GM11168 (cell line): Measurements from ENCODE around the gene VAV2.
"Not testable (repeated sequence)": the region's sequence is repeated elsewhere in the genome, so short reads cannot be mapped to it uniquely, and the experiment has no call there.

Experiments
- in situ Hi-C: fragments of 300-500 bp; cut with MboI; formaldehyde crosslinking; loops from one replicate; pipeline ENCODE4 v1.12.0; 2022; ENCODE audit warnings: low sequenced_read_pairs; ENCODE audit not compliant: unreplicated experiment

VAV2 gene

GRCh38 chr9:133928248-133928764 is 63.8 kb downstream of the VAV2 start:
- in situ Hi-C loops: no loop called here

- in situ Hi-C loops: no loop called here
Observed at GRCh38 chr9:133927041-133927440, 65.1 kb downstream of the VAV2 start.

DNA sequence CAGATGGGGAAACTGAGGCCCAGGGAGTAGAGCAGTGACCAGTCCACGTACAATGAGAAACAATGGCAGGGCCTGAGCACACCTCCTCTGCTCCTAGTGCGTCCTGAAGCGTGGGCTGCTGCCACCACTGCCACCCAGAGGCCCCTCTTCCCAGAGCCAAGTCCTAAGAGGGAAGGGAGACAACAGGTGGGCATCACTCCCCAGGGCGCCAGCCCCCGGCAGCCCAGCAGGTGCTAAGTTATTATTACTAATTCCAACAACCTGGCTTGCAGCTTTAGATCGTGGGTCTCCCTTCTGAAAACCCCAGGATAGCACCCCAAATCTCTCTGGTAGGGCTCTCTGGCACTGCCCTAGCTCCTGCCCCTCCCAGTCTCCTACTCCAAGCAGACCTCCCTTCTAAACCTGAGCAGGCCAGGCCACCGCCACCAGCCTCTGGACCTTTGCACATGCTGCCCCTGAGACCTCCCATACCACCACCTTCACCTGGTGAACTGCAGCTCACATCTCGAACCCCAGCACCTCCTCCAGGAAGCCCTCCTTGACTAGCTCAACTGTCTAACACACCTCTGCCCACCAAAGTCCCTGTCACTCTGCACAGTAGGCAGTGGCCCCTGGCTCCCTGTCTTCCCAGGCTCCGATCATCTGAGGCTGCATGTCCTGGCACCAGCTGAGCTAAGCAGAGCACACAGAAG is 65.8 kb downstream of the VAV2 start:
- in situ Hi-C loops: no loop called here

GRCh38 chr9:133924453-133924852 is 67.7 kb downstream of the VAV2 start:
- in situ Hi-C loops: no loop called here

- in situ Hi-C loops: not testable (repeated sequence)
Observed at GRCh38 chr9:133923608-133924007, 68.5 kb downstream of the VAV2 start.

DNA sequence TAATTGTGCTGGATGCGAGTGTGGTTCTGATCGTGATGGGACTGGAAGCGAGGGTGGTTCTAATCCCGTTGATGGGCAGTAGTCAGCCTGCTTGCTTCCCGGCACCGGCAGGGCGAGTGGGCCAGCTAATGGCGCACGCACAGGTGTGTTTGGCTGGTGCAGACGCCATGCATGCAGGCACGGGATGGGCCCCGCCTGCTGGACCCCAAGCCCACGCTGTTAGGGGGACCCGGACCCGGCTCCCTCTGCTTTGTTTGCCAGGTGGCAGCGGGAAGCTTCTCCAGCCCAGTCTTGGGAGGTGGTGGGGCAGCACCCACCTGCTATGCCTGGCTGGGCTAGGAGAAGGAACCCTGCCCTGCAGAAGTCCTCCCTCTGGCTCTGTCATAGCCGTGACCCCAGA is 70.3 kb downstream of the VAV2 start:
- in situ Hi-C loops: no loop called here

DNA sequence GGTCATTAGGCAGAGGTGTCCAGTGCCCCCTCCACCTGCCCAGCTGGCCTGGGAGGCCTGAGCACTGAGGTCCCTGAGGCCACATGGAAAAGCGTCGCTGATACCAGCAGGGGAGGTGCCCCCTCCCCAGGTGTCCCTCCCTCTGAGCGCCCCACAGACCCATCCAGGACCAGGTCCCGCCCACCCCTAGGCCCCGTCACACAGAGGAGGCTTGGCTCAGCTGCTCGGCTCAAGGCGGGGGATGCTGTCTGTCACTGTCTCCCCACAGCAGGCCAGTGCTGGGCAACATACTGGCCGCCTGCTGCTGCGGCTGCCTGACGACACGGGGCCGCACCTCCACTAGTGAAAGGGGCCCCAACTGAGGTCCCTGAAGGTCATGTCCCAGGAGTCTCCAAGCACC is 71.7 kb downstream of the VAV2 start:
- in situ Hi-C loops: no loop called here

DNA sequence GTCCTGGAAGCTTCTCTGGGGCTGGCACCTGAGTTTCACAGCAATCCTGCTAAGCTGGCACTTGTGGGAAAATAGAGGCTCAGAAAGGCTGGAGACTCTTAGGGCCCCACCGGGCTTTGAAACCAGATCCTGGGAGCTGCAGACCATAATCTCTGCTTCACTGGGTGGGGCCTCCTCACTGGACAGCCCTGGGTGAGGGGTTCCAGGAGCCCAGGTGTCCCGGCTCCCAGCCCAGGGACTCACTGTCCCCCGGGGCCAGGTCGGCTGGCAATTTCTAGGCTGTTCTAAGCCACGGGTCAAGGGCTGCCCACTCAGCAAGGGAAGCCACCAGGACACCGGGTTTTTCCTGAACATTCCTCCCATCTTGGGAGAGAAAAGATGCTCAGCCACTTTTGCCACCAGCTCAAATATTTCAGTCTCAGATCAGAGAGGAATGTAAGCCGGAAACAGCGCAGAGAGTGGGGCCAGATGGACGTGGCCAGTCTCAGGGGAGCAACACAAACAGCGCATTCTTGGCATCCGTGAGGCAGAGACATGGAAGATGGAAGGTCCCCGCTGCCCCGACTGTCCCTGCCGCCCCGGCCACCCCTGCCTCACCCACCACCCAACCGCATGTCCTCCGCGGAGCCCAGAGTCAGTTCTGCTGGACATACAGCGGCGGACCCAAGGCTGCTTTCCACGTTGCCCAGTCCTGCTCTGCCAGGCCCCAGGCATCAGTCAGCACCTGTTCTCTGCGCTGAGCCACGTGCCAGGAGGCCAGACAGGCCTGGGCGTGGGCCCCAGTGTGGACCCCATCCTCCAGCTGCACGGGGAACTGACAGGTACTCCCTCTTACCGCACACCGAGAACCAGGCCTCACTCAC is 72.6 kb downstream of the VAV2 start:
- in situ Hi-C loops: no loop called here

DNA sequence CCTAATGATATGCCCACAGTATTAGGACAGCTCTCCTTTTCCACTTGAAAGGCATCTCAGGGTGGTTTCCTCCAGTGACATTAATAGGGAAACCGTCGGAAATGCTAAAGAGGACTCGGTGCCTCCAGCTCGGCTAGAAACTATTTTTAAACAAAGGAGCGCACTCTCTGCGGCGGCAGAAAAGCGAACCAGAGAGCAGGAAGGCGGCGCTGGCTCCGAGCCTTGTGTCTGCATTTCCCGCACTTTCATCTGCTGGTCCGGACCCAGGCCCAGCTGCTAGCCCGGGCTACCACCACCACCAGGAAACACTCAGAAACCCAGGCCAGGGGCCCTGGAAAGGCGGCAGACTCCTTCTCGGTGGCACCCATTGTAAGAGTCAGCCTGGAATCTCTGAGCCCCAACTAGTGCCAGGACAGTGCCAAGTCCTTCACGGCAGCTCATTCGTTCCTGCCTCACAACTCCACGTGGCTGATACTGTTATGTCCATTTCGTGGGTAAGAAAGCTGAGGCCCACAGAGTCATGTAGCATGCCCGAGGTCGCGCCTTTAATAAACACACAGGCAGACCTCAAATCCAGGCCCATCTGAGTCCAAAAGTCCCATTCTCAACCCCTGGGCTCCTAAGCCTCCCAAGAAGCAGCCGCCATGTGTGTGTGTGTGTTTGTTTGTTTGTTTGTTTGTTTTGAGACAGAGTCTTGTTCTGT is 73.9 kb downstream of the VAV2 start:
- in situ Hi-C loops: no loop called here

DNA sequence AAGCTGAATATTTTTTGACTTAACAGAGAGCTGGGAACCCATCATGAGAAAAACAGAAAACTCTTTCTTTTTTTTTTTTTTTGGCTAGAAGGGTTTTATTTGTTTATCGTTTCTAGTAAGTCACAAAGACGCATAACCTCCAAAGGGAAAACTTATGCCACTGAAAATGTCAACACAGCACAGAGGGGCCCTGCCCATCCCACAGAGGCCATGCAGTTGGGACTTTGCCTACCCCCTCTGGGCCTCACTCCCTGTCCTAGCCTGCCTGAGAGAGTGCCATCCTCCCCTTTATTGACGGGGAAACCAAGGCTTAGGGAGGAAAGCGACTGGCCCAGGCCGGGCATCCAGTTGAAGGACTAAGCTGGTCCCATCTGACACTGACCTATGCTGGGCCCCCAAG is 74.7 kb downstream of the VAV2 start:
- in situ Hi-C loops: no loop called here

DNA sequence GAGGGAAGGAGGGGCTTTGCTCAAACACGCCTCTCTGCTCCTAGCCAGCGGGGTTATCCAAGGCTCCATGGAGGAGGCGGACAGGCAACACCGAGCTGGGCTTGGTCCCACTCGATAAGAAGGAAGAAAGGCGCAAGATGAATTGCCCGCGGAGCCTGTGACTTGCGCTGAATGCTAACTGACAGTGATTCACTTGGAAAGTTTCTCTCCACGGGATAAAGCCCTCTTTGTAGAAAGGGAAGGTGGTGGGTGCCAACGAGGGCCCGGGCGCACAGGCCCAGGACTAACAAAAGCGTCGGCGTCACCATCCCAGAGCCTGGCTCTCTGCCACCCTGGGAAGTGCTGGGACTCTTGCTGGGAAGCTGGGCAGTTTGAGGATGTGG is 76.0 kb downstream of the VAV2 start:
- in situ Hi-C loops: no loop called here

DNA sequence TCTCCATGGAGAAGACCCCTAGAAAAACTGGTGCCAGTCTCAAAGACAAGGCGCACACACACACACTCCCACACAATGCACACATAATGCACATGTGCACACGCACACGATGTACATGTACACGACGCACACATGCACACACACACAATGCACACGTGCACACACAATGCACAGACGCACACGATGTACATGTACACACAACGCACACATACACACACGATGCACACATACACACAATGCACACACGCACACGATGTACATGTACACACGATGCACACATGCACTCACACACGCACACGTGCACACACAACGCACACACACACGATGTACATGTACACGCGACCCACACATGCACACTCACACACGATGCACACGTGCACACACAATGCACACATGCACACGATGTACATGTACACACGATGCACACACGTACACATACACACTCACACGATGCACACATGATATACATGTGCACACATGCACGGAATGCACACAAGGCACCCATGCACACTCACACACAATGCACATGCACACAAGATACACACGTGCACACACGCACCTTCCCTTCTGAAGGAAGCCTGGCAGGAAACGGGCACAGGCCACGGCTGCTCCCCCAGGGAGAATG is 76.5 kb downstream of the VAV2 start:
- in situ Hi-C loops: no loop called here

DNA sequence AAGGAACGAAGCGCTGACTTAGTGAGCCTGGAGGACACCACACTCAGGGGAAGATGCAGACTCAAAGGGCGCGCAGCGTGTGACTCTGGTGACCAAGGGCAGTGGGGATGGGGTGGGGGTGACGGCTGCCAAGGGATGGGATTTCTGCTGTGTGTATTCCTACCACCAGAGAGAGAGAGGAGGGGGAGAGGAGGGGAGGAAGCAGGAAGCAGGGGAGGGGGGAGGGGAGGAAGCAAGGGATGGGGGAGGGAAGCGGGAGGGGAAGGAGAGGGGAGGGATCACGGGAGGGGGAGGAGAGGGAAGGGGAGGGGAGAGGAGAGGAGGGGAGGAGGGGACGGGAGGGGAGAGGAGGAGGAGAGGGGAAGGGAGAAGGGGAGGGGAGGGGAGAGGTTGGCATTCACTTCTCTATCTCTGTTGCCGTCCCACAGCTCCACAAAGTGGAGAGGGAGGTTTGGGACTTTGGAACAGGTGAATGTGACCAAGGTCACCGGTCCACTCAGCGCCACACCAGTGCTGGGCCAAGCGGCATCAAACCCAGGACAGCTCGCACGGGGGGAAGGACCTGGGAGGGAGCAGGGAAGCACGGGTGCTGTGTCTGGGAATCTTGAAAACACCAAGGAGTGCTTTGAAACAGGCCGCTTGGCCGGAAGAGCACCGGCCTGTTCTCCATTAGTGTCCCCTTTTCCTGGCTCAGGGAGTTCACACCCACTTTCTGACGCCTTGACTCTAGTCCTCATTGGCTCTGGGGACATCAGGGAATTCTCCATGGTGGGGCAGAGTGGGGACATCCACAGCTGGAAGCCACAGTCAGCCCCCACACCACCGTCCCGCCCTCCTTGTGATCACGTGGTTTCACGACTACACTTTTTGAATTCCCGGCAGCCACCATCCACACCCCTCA is 77.4 kb downstream of the VAV2 start:
- in situ Hi-C loops: no loop called here

- in situ Hi-C loops: no loop called here
Observed at GRCh38 chr9:133913571-133914369, 78.4 kb downstream of the VAV2 start.

- in situ Hi-C loops: no loop called here
Observed at GRCh38 chr9:133910855-133911514, 81.1 kb downstream of the VAV2 start.

- in situ Hi-C loops: loop anchor here (10.0 kb wide), 1 partner anchor 68 kb away; no protein-coding TSS in a partner anchor
Observed at GRCh38 chr9:133906932-133907910, 84.9 kb downstream of the VAV2 start.

DNA sequence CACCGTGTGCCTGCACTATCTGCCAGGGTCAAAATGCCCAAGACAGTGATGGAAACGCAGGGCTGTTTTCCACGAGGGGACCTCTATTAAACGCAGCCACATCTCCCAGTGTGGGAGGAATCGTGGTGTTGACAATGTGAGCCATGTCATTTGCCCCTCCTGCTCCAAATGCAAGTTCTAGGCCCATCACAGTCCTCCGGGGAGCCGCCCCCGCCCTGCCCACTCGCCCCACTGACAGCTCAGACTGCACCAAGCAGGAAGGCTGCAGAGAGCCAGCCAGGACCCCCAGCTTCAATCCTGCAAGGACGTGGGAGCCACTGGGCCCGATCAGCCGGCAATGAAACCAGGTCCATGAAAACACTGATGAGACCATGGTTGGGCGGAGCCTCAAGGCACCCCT is 85.9 kb downstream of the VAV2 start:
- in situ Hi-C loops: loop anchor here (10.0 kb wide), 1 partner anchor 69 kb away; no protein-coding TSS in a partner anchor
